SK-N-SH treated with all-trans-retinoic acid at 6 μM for 48 hours (cell line): ENCODE results near the gene YES1.

Experiments used
- GLIS3 ChIP-seq: fragments of 250-450 bp; sonication (Bioruptor Pico); IDR thresholded peaks from 2 replicates; pipeline ENCODE4 v1.5.0; 2020; ENCODE audit warnings: mild to moderate bottlenecking, moderate library complexity
- TCF4 ChIP-seq: fragments of 250-450 bp; sonication (Bioruptor Pico); IDR thresholded peaks from 2 replicates; pipeline ENCODE4 v1.8.0; 2021; ENCODE audit warnings: mild to moderate bottlenecking, moderate library complexity, borderline replicate concordance

- no peak for TF ChIP-seq GLIS3 (CRISPR knock-in tag)
- no peak for TF ChIP-seq TCF4 (CRISPR knock-in tag)
Observed at GRCh38 chr18:685438-685837, 126.6 kb downstream of the YES1 start.
